VCaP (cell line): ENCODE measurements around the gene MFAP3.

Experiments used
- H3K27ac ChIP-seq: fragments of 450-650 bp; 2 replicates; pipeline ENCODE4 v1.5.1; 2017
- CTCF ChIP-seq: fragments of 450-650 bp; conservative IDR thresholded peaks from 2 replicates; pipeline ENCODE4 v1.5.1; 2017; ENCODE audit warnings: mild to moderate bottlenecking, moderate library complexity

The MFAP3 gene

GRCh38 chr5:154047324-154047723, 8.6 kb downstream of the MFAP3 start:
- TF ChIP-seq CTCF: no peak
- no peak overlapping the region for H3K27ac ChIP-seq

DNA sequence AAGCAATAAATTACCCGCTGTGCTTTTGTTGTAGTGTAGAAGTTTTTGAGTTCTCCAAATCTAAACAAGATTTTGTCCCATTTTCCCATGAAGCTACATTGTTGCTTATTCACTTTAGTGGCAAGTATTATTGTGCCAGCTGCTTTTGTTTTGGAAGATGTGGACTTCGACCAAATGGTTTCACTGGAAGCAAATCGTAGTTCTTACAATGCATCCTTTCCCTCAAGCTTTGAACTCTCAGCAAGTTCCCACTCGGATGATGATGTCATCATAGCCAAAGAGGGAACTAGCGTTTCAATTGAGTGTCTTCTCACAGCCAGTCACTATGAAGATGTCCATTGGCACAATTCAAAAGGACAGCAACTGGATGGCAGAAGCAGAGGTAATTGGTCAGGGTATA, 10.9 kb downstream of the MFAP3 start:
- no peak overlapping the region for H3K27ac ChIP-seq
- TF ChIP-seq CTCF: no peak

GRCh38 chr5:154053468-154053867, 14.7 kb downstream of the MFAP3 start:
- TF ChIP-seq CTCF: no peak
- peak overlapping the region; percentile 91 for H3K27ac ChIP-seq

GRCh38 chr5:154055201-154055600, 16.4 kb downstream of the MFAP3 start:
- TF ChIP-seq CTCF: no peak
- peak overlapping the region; percentile 91 for H3K27ac ChIP-seq

DNA sequence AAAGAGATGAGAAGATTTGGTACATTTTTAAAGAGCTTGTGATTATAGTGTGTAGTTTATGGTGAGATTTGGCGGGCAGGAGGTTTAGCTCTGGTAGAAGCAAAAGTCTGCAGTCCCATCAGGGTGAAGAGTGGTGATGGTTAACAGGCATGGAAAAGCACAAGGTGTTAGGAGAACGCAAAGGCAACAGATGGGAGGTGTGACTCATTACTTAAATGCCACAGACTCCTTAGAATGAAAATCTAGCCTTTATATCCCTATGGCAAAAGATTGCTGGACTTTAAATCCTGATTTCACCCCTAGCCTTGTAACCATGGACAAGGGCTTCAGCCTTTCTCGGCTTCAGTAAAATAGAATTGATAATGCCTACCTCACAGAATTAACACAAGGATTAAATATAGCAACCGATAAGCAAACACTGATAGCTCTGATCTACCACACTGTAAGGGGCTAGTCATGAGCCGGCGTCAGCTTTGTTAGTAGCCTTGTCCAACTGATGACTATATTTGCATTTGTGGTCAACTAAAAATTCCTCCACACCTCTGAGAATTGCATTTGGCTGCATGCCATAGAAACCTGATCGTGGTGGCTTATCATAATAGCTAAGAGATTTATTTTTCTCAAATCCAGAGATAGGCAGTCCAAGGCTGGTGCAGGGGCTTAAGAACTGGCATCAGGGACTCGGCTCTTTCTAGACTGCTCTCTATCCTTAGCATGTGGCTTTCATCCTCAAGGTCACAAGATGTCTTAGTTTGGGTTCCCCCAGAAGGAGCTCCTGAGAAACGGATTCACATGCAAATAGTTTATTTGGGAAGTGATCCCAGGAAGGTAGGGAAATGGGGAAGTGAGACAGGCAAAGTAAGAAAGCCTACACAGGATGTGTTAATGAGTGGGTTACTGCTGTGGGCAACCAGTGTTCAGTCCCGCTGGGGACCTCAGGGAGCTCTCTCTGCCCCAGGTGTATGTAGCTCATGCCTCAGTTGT, 19.6 kb downstream of the MFAP3 start:
- H3K27ac ChIP-seq: peak overlapping the region; percentile 59
- TF ChIP-seq CTCF: no peak

DNA sequence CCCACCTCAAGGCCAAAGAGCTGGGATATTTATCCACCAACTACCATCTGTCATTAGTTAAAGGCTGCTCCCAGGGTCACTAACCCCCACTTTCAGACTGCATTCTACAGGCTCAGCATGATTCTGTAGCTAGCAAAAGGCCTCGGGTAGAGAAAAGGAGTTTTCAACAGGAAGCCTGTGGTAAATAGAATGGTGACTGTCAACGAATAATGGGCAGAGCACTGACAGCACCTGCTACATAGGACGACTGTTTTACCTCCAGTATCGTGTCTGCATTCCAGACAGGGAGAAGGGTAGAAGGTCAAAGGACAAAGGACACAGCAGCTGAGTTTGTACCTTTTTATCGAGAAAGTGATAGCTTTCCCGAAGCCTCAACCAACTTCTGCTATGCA, 20.3 kb downstream of the MFAP3 start:
- peak overlapping the region; percentile 59 for H3K27ac ChIP-seq
- no peak for TF ChIP-seq CTCF

- peak overlapping the region; percentile 59 for H3K27ac ChIP-seq
- no peak for TF ChIP-seq CTCF
These were observed 20.8 kb downstream of the MFAP3 start for GRCh38 chr5:154059583-154059982.
